A549 (cell line): ENCODE measurements around the gene PPP4R3A.

Experiments used
- BHLHE40 ChIP-seq: IDR thresholded peaks from 2 replicates; pipeline ENCODE4 v1.6.1; 2012; ENCODE audit warnings: low read depth, low read length, inconsistent platforms
- CBX8 ChIP-seq: fragments of 200-600 bp; sonication (generic); IDR thresholded peaks from 2 replicates; pipeline ENCODE4 v1.6.1; 2016
- CEBPB ChIP-seq, 2 experiments: fragments of >200 bp in 1 of 2; sonication (Bioruptor Twin) in 1 of 2; formaldehyde crosslinking in 1 of 2; IDR thresholded peaks; 2 replicates each; pipeline ENCODE4 v1.6.1; 2012 to 2016
- CHD2 ChIP-seq: fragments of 150-350 bp; IDR thresholded peaks from 2 replicates; pipeline ENCODE4 v1.6.1; 2014; ENCODE audit warnings: low read length; ENCODE audit not compliant: partially characterized antibody
- EP300 ChIP-seq, 2 experiments: fragments of >200 bp; sonication (Bioruptor Twin); formaldehyde crosslinking; IDR thresholded peaks; 2 replicates in 1 of 2; 3 replicates in 1 of 2; pipeline ENCODE4 v1.6.1; 2016 to 2017
- KDM5A ChIP-seq: fragments of 200-600 bp; sonication (generic); IDR thresholded peaks from 2 replicates; pipeline ENCODE4 v1.6.1; 2016; ENCODE audit warnings: antibody characterized with exemption, mild to moderate bottlenecking
- MAZ ChIP-seq: fragments of 150-350 bp; IDR thresholded peaks from 2 replicates; pipeline ENCODE4 v1.6.1; 2014; ENCODE audit warnings: antibody characterized with exemption, low read depth, low read length, borderline replicate concordance
- MYC ChIP-seq: IDR thresholded peaks from 2 replicates; pipeline ENCODE4 v1.6.1; 2012; ENCODE audit warnings: mild to moderate bottlenecking, inconsistent platforms, low read length, improper control_type of control experiment, borderline replicate concordance
- POLR2A ChIP-seq: IDR thresholded peaks from 2 replicates; pipeline ENCODE4 v1.6.1; 2012; ENCODE audit warnings: mild to moderate bottlenecking, low read length
- RFX5 ChIP-seq: fragments of 450-650 bp; IDR thresholded peaks from 2 replicates; pipeline ENCODE4 v1.7.1; 2014; ENCODE audit warnings: antibody characterized with exemption, mild to moderate bottlenecking, moderate library complexity
- TF ChIP-seq, protein P1 (sequence below): fragments of >200 bp; sonication (Bioruptor Twin); formaldehyde crosslinking; IDR thresholded peaks from 3 replicates; pipeline ENCODE4 v1.5.1; 2016
- TF ChIP-seq, protein P2 (sequence below): IDR thresholded peaks from 2 replicates; pipeline ENCODE4 v1.6.1; 2012

GRCh38 chr14:91484186-91484585 is 25.9 kb downstream of the PPP4R3A start:
- no peak for TF ChIP-seq CEBPB (IDR thresholded peaks at IDR 0.05)
- no peak for TF ChIP-seq MAZ
- TF ChIP-seq, protein P1, sequence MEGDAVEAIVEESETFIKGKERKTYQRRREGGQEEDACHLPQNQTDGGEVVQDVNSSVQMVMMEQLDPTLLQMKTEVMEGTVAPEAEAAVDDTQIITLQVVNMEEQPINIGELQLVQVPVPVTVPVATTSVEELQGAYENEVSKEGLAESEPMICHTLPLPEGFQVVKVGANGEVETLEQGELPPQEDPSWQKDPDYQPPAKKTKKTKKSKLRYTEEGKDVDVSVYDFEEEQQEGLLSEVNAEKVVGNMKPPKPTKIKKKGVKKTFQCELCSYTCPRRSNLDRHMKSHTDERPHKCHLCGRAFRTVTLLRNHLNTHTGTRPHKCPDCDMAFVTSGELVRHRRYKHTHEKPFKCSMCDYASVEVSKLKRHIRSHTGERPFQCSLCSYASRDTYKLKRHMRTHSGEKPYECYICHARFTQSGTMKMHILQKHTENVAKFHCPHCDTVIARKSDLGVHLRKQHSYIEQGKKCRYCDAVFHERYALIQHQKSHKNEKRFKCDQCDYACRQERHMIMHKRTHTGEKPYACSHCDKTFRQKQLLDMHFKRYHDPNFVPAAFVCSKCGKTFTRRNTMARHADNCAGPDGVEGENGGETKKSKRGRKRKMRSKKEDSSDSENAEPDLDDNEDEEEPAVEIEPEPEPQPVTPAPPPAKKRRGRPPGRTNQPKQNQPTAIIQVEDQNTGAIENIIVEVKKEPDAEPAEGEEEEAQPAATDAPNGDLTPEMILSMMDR: no peak; the same call in 2 of the 3 replicates
- TF ChIP-seq POLR2A: no peak
- TF ChIP-seq EP300 (IDR thresholded peaks at IDR 0.05): no peak
- TF ChIP-seq MYC: no peak
- no peak for TF ChIP-seq BHLHE40
- TF ChIP-seq RFX5: no peak
- TF ChIP-seq CBX8: no peak
- TF ChIP-seq KDM5A: no peak
- no peak for TF ChIP-seq CHD2
- TF ChIP-seq, protein P2, sequence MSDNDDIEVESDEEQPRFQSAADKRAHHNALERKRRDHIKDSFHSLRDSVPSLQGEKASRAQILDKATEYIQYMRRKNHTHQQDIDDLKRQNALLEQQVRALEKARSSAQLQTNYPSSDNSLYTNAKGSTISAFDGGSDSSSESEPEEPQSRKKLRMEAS: no peak
